GM13976 (cell line): ENCODE results near the gene RASAL2.

Source experiments
- DNase-seq: peaks from one replicate; pipeline ENCODE4 v3.0.0; 2012; ENCODE audit warnings: low spot score
- CTCF ChIP-seq: IDR thresholded peaks from 2 replicates; pipeline ENCODE4 v1.5.1; 2012; ENCODE audit warnings: borderline replicate concordance, mild to moderate bottlenecking; ENCODE audit not compliant: insufficient read depth; ENCODE audit errors: extremely low read depth, missing control alignments, control extremely low read depth
- in situ Hi-C: fragments of 300-500 bp; cut with MboI; formaldehyde crosslinking; loops from one replicate; pipeline ENCODE4 v1.12.0; 2022; ENCODE audit warnings: low sequenced_read_pairs, mixed read lengths, inconsistent platforms; ENCODE audit not compliant: unreplicated experiment

RASAL2 gene

GRCh38 chr1:178452013-178452412 is 358.1 kb downstream of the RASAL2 start:
- DNase-seq, result no peak
- no peak for TF ChIP-seq CTCF

GRCh38 chr1:178456472-178456871 is 362.6 kb downstream of the RASAL2 start:
- in situ Hi-C loops, result no loop called here
- TF ChIP-seq CTCF, result no peak
- DNase-seq, result no peak

More at GRCh38 chr1:178452013-178452412, 358.1 kb downstream of the RASAL2 start:
- in situ Hi-C loops, result no loop called here

GRCh38 chr1:178457651-178458050 is 363.7 kb downstream of the RASAL2 start:
- TF ChIP-seq CTCF, result no peak
- in situ Hi-C loops, result no loop called here
- DNase-seq, result no peak

GRCh38 chr1:178458203-178458602 is 364.3 kb downstream of the RASAL2 start:
- no peak for DNase-seq
- in situ Hi-C loops, result no loop called here
- no peak for TF ChIP-seq CTCF

- in situ Hi-C loops, result no loop called here
- no peak for TF ChIP-seq CTCF
- no peak for DNase-seq
These were observed 367.2 kb downstream of the RASAL2 start for GRCh38 chr1:178461104-178461503.

GRCh38 chr1:178461701-178462100 is 367.8 kb downstream of the RASAL2 start:
- in situ Hi-C loops, result no loop called here
- no peak for TF ChIP-seq CTCF
- no peak for DNase-seq

GRCh38 chr1:178464141-178464540 is 370.2 kb downstream of the RASAL2 start:
- no peak for TF ChIP-seq CTCF
- in situ Hi-C loops, result no loop called here
- no peak for DNase-seq
